Mucosa of stomach (tissue), 1 donor: ENCODE data around the gene IZUMO1.
"Not testable (repeated sequence)": the region's sequence is repeated elsewhere in the genome, so short reads cannot be mapped to it uniquely, and the experiment has no call there.

ENCODE experiments used
- H3K27me3 ChIP-seq: one replicate; pipeline ENCODE4 v1.7.0; 2013; ENCODE audit warnings: mild to moderate bottlenecking, low read length; ENCODE audit not compliant: control insufficient read depth, insufficient read depth
- H3K36me3 ChIP-seq: one replicate; pipeline ENCODE4 v1.7.0; 2013; ENCODE audit warnings: low read length; ENCODE audit not compliant: control insufficient read depth, insufficient read depth
- H3K4me1 ChIP-seq: one replicate; pipeline ENCODE4 v1.7.0; 2013; ENCODE audit warnings: mild to moderate bottlenecking, low read length; ENCODE audit not compliant: control insufficient read depth, insufficient read depth
- H3K4me3 ChIP-seq: one replicate; pipeline ENCODE4 v1.7.0; 2013; ENCODE audit warnings: low read length
- H3K9ac ChIP-seq: one replicate; pipeline ENCODE4 v1.7.0; 2013; ENCODE audit warnings: mild to moderate bottlenecking, low read length, moderate library complexity
- H3K9me3 ChIP-seq: one replicate; pipeline ENCODE4 v1.7.0; 2013; ENCODE audit warnings: mild to moderate bottlenecking, low read length, moderate library complexity; ENCODE audit not compliant: control insufficient read depth
- donor health status: Pancreatic carcinoma.

IZUMO1 gene

DNA sequence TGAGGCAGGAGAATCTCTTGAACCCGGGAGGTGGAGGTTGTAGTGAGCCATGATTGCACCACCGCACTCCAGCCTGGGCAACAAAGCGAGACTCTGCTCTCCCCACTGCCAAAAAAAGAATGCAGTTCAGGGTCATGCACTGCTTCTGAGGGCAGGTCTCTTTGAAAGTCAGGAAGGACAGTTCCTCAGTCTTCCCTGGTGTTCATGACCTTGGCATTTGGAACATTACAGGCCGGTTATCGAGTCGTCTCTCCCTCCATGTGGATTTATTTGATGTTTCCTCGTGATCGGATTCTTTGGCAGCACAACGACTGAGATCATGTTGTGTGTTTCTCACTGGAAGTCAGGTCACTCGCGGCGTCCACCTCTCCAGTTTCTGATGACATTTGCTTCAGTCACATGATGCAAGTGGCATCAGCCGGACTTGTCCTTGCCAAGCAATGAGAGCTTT, 25.8 kb upstream of the IZUMO1 start:
- Histone ChIP-seq H3K4me3 (no peak overlapping the region), H3K9me3 (no peaks in the 10 kb centered on the region), H3K4me1 (peaks cover 17% of the 10 kb centered on the region), H3K36me3 (no peaks in the 10 kb centered on the region), H3K27me3 (peaks cover 5% of the 10 kb centered on the region), H3K9ac (no peak overlapping the region)

DNA sequence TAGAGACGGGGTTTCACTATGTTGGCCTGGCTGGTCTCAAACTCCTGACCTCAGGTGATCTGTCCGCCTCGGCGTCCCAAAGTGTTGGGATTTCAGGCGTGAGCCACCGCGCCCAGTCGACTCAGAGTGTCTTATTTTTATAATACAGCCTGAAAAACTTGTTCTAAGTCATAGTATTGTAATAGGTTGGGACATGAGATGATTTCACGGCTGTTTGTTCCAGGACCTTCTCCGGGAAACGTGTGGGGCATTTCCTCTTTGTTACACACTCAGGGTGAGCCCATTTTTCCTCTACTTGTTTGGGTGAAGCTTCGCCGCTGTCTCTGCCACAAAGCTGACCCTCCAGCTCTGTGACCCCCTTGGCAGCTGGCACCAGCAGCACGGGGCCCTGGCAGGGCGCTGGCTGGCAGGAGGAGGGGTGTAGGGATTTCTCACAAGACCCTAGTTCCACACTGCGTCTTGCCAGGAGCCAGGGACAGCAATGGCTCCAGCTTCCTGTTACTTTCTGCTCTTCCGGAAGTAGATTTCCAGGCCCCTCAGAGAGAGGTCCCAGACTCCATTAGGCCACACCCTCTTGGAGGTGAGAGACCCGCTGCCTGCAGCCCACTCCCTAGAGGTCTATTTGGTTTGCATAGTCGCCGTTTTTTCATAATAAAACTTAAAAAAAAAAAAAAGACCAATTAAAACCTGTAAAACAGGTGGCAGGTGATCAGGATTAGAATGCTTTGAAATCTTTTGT, 24.2 kb upstream of the IZUMO1 start:
- H3K27me3 ChIP-seq = peaks cover 5% of the 10 kb centered on the region
- no peaks in the 10 kb centered on the region for H3K9me3 ChIP-seq
- no peak overlapping the region for H3K9ac ChIP-seq
- H3K36me3 ChIP-seq = no peaks in the 10 kb centered on the region
- peaks cover 7% of the 10 kb centered on the region for H3K4me1 ChIP-seq
- H3K4me3 ChIP-seq = no peak overlapping the region

DNA sequence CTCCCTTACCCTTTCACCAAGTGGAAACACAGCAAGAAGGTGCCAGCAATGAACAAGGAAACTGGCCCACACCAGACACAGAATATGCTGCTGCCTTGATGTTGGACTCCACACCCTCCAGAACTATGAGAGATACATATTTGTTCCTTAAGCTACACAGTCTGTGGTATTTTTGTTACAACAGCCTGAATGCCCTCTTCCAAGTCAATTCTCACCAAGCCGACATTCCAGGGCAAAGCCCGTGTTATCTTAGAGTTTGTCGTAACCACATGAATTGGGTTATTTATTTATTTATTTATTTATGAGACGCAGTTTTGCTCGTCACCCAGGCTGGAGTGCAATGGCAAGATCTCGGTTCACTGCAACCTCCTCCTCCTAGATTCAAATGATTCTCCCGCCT, 23.6 kb upstream of the IZUMO1 start:
- Histone ChIP-seq H3K27me3 (peaks cover 5% of the 10 kb centered on the region), H3K9me3 (no peaks in the 10 kb centered on the region), H3K36me3 (no peaks in the 10 kb centered on the region), H3K4me3 (no peak overlapping the region), H3K4me1 (peaks cover 4% of the 10 kb centered on the region), H3K9ac (no peak overlapping the region)

DNA sequence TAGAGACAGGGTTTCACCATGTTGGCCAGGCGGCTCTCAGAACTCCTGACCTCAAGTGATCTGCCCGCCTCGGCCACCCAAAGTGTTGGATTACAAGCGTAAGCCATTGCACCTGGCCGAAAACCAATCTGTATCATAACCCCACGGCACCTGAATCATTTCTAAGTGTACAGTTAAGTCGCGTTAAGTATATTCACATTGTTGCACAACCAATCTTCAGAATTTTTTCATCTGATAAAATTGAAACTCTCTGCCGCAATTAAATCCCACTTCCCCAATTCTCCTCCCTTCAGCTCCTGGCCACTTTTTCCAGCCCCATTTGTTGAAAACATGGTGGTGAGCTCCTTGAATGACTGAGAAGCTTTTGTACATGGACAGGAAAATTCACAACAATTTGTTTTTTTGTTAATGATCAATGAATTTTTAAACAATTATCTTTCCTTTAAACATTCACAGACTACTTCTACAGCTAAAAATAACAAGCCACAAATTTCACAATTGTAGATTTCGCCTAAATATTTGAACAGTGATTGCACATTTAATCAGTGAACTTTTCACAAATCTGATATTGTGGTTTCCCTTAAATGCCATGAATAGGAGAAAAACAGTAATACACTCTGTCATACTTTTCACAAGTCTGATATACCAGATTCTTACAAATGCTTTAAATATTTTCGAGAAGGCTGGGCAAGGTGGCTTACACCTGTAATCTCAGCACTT, 22.4 kb upstream of the IZUMO1 start:
- no peaks in the 10 kb centered on the region for H3K36me3 ChIP-seq
- no peaks in the 10 kb centered on the region for H3K9me3 ChIP-seq
- H3K9ac ChIP-seq = no peak overlapping the region
- H3K27me3 ChIP-seq = peaks cover 5% of the 10 kb centered on the region
- peaks cover 2% of the 10 kb centered on the region for H3K4me1 ChIP-seq
- H3K4me3 ChIP-seq = no peak overlapping the region

DNA sequence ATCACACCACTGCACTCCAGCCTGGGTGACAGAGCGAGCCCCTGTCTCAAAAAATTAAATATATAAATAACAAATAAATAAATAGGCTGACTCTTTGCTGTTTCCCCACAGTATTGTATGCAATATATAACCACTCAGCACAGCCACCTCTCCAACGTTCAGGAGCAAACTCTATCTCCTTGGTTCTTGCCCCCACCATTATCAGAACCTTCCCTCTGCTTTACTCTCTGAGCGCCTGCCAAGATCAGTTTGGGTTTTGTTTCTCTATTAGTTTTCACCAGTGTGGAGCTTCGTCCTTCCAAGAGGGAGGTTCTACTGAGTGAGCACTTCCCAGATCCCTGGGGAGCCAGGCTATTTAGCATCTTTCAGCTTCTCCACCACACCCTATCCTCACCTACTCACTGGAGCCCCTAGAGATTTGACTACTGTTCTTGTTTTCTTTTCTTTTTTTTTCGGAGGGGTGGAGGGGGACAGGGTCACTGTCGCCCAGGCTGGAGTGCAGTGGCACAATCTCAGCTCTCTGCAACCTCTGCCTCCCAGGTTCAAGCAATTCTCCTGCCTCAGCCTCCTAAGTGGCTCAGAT, 21.6 kb upstream of the IZUMO1 start:
- not testable (repeated sequence) for H3K9ac ChIP-seq, H3K4me1 ChIP-seq, H3K9me3 ChIP-seq, H3K4me3 ChIP-seq, H3K36me3 ChIP-seq, H3K27me3 ChIP-seq

DNA sequence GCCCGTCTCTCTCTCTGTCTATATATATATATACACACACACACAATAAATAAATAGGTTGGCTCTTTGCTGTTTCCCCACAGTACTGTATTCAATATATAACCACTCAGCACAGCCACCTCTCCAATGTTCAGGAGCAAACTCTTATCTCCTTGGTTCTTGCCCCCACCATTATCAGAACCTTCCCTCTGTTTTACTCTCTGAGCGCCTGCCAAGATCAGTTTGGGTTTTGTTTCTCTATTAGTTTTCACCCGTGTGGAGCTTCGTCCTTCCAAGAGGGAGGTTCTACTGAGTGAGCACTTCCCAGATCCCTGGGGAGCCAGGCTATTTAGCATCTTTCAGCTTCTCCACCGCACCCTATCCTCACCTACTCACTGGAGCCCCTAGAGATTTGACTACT, 19.1 kb upstream of the IZUMO1 start:
- H3K27me3 ChIP-seq, H3K9ac ChIP-seq, H3K36me3 ChIP-seq, H3K4me3 ChIP-seq, H3K9me3 ChIP-seq, H3K4me1 ChIP-seq: not testable (repeated sequence)

DNA sequence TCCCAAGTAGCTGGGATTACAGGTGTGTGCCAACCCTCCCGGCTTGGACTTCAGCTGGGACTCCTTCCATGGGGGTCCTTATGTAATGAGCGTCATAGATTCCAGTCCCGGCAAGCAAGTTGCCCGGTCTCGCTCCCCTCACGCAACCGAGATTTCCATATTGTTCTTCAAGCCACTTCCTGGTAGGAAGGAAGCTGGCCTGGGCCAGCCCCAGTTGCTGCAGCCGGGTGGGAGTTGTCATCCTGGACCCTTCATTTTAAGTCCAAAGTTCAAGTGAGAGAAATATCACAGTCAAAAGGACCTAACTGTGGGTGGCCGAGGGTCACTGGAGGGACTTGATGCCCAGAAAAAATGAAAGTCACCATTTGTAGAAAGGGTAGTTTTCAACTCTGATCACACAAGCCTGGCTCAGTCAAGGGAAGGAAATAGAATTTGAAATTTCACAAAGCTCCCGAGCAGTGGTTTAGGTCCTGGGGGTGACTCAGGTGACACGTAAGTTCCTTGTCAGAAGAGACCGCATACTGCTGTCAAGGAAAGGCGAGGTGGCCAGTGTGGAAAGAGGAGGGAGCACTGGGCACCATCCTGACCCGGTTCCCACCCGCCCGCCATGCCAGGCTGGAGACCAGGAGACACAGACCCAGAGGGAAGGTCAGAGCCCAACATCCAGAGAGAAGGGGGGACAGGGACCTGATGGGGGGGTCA, 13.9 kb upstream of the IZUMO1 start:
- no peaks in the 10 kb centered on the region for H3K9me3 ChIP-seq
- H3K36me3 ChIP-seq = no peaks in the 10 kb centered on the region
- no peaks in the 10 kb centered on the region for H3K4me1 ChIP-seq
- H3K4me3 ChIP-seq = no peak overlapping the region
- no peak overlapping the region for H3K9ac ChIP-seq
- peaks cover 6% of the 10 kb centered on the region for H3K27me3 ChIP-seq

DNA sequence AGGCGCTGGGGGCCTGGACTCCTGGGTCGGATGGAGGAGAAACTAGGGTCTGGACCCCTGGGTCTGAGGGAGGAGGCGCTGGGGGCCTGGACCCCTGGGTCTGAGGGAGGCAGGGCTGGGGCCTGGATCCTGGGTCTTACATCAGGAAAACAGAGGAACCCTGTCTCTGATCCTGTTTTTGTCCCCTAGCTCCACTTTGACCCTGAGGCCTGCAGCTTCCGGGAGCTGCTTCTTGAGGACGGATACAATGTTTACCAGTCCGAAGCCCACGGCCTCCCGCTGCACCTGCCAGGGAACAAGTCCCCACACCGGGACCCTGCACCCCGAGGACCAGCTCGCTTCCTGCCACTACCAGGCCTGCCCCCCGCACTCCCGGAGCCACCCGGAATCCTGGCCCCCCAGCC, 11.0 kb upstream of the IZUMO1 start:
- H3K4me3 ChIP-seq = no peak overlapping the region
- H3K4me1 ChIP-seq = peaks cover 8% of the 10 kb centered on the region
- no peak overlapping the region for H3K9ac ChIP-seq
- peaks cover 15% of the 10 kb centered on the region for H3K27me3 ChIP-seq
- H3K36me3 ChIP-seq = no peaks in the 10 kb centered on the region
- H3K9me3 ChIP-seq = no peaks in the 10 kb centered on the region

DNA sequence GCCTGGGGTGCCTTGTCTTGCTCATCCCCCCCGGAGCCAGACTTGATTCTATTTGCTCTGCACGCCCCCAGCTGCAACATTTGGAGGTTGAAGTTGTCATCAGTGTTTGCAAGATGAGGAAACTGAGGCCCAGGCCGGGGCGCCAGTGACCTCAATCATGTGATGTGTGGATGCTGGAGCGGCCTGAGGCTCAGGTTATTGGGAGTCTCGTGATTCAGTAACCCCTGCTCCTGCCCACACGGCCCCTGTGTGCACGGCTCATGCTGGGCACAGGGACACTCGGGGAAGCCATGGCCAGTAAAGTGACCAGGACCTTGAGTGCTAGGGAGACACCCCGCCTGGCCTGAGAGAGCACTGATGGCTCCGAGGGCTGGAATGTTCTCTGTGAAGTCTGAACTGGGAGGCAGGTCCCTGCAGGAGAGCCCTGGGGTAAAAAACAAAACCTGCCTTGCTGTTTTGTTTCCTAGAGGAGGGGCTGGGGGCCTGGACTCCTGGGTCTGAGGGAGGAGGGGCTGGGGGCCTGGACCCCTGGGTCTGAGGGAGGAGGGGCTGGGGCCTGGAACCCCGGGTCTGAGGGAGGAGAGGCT, 10.5 kb upstream of the IZUMO1 start:
- H3K9me3 ChIP-seq = no peaks in the 10 kb centered on the region
- peaks cover 13% of the 10 kb centered on the region for H3K4me1 ChIP-seq
- peaks cover 20% of the 10 kb centered on the region for H3K27me3 ChIP-seq
- no peak overlapping the region for H3K9ac ChIP-seq
- H3K36me3 ChIP-seq = no peaks in the 10 kb centered on the region
- H3K4me3 ChIP-seq = no peak overlapping the region

DNA sequence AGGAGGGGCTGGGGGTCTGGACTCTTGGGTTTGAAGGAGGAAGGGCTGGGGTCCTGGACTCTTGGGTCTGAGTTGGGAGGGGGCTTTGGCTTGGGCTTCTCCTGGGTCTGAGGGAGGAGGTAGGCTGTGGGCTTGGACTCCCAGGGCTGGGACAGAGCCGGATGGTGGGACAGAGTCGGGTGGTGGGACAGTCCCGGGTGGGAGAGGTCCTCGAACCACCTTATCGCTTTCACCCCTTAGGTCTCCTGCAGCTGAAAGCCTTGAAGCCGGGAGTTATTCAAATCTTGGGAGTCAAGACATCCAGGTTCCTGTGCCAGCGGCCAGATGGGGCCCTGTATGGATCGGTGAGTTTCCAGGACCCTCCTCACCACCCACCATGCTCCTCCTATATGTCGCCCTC, 10.0 kb upstream of the IZUMO1 start:
- Histone ChIP-seq H3K4me3 (no peak overlapping the region), H3K9ac (no peak overlapping the region), H3K27me3 (peaks cover 25% of the 10 kb centered on the region), H3K36me3 (no peaks in the 10 kb centered on the region), H3K9me3 (no peaks in the 10 kb centered on the region), H3K4me1 (peaks cover 17% of the 10 kb centered on the region)

DNA sequence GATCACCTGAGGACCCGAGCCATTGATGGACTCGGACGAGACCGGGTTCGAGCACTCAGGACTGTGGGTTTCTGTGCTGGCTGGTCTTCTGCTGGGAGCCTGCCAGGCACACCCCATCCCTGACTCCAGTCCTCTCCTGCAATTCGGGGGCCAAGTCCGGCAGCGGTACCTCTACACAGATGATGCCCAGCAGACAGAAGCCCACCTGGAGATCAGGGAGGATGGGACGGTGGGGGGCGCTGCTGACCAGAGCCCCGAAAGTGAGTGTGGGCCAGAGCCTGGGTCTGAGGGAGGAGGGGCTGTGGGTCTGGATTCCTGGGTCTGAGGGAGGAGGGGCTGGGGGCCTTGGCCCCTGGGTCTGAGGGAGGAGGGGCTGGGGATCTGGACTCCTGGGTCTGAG, 9.5 kb upstream of the IZUMO1 start:
- peaks cover 30% of the 10 kb centered on the region for H3K27me3 ChIP-seq
- H3K4me3 ChIP-seq = no peak overlapping the region
- H3K9ac ChIP-seq = no peak overlapping the region
- no peaks in the 10 kb centered on the region for H3K9me3 ChIP-seq
- peaks cover 20% of the 10 kb centered on the region for H3K4me1 ChIP-seq
- no peaks in the 10 kb centered on the region for H3K36me3 ChIP-seq

DNA sequence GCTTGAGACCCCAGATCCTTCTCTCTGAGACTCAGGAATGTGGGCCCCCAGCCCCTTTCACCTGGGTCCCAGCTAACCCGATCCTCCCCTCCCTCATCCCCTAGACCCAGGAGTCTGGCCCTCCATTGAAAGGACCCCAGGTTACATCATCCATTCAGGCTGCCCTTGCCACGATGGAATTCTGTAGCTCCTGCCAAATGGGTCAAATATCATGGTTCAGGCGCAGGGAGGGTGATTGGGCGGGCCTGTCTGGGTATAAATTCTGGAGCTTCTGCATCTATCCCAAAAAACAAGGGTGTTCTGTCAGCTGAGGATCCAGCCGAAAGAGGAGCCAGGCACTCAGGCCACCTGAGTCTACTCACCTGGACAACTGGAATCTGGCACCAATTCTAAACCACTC, 9.1 kb upstream of the IZUMO1 start:
- Histone ChIP-seq H3K4me1 (peaks cover 24% of the 10 kb centered on the region), H3K36me3 (no peaks in the 10 kb centered on the region), H3K9me3 (no peaks in the 10 kb centered on the region), H3K9ac (no peak overlapping the region), H3K4me3 (no peak overlapping the region), H3K27me3 (peaks cover 31% of the 10 kb centered on the region)
